Osteoblast (primary cell): ENCODE data around the gene MYH13. TPM values are rescaled to one million over a fixed set of nuclear protein-coding genes. Genes with fewer than 3 reads are reported as not detected.

ENCODE experiments used
- DNase-seq: peaks from one replicate; pipeline ENCODE4 v3.0.0; 2011; ENCODE audit warnings: low spot score, mixed read lengths; ENCODE audit not compliant: insufficient read length; ENCODE audit errors: missing footprints
- H2AFZ ChIP-seq: 2 replicates; pipeline ENCODE4 v1.6.0; 2011; ENCODE audit warnings: mild to moderate bottlenecking, low read length
- H3K27ac ChIP-seq: 2 replicates; pipeline ENCODE4 v1.5.1; 2011; ENCODE audit warnings: mild to moderate bottlenecking, low read depth, low read length, moderate library complexity
- H3K27me3 ChIP-seq: 2 replicates; pipeline ENCODE4 v1.6.0; 2012; ENCODE audit warnings: mild to moderate bottlenecking, control low read depth, inconsistent platforms, low read length, moderate library complexity; ENCODE audit not compliant: insufficient read depth
- H3K36me3 ChIP-seq: 2 replicates; pipeline ENCODE4 v1.5.1; 2011; ENCODE audit warnings: mild to moderate bottlenecking, low read length, control low read depth, moderate library complexity; ENCODE audit not compliant: insufficient read depth
- H3K4me1 ChIP-seq: 2 replicates; pipeline ENCODE4 v1.5.1; 2011; ENCODE audit warnings: mild to moderate bottlenecking, low read length, control low read depth, moderate library complexity; ENCODE audit not compliant: insufficient read depth
- H3K4me2 ChIP-seq: 2 replicates; pipeline ENCODE4 v1.6.0; 2011; ENCODE audit warnings: mild to moderate bottlenecking, low read length; ENCODE audit not compliant: insufficient read depth
- H3K4me3 ChIP-seq: fragments of 200-600 bp; sonication (generic); 3 replicates; pipeline ENCODE4 v1.5.1; 2012; ENCODE audit warnings: mild to moderate bottlenecking, low read length, inconsistent platforms; ENCODE audit not compliant: insufficient read depth
- H3K79me2 ChIP-seq: 2 replicates; pipeline ENCODE4 v1.6.0; 2012; ENCODE audit warnings: mild to moderate bottlenecking, low read length, control low read depth, inconsistent platforms; ENCODE audit not compliant: insufficient read depth
- H3K9me3 ChIP-seq: 2 replicates; pipeline ENCODE4 v1.5.1; 2011; ENCODE audit warnings: low read depth, low read length, control low read depth
- H4K20me1 ChIP-seq: 2 replicates; pipeline ENCODE4 v1.6.0; 2012; ENCODE audit warnings: mild to moderate bottlenecking, low read length, control low read depth; ENCODE audit not compliant: insufficient read depth
- total RNA-seq: library from RNA; depleted of rRNA; stranded (reverse); fragments of >200 nt; gene quantifications from 2 replicates; pipeline ENCODE4 v1.2.3, GENCODE V29; 2012
- TF ChIP-seq, protein P1 (sequence below): IDR thresholded peaks from 2 replicates; pipeline ENCODE4 v1.5.1; 2011; ENCODE audit warnings: mild to moderate bottlenecking, low read depth, low read length, moderate library complexity; ENCODE audit errors: extremely low read depth

The MYH13 gene
- total RNA-seq, 1 donor, result not detected

GRCh38 chr17:10368561-10368960 is 4.2 kb downstream of the MYH13 start:
- Histone ChIP-seq H3K27me3 (no peaks in the 10 kb centered on the region), H3K36me3 (no peaks in the 10 kb centered on the region), H4K20me1 (no peaks in the 10 kb centered on the region), H3K27ac (no peak overlapping the region), H3K4me1 (no peaks in the 10 kb centered on the region), H3K9me3 (no peaks in the 10 kb centered on the region), H3K4me2 (no peak overlapping the region), H2AFZ (no peak overlapping the region), H3K4me3 (no peak overlapping the region), H3K79me2 (no peaks in the 10 kb centered on the region)
- TF ChIP-seq, protein P1, sequence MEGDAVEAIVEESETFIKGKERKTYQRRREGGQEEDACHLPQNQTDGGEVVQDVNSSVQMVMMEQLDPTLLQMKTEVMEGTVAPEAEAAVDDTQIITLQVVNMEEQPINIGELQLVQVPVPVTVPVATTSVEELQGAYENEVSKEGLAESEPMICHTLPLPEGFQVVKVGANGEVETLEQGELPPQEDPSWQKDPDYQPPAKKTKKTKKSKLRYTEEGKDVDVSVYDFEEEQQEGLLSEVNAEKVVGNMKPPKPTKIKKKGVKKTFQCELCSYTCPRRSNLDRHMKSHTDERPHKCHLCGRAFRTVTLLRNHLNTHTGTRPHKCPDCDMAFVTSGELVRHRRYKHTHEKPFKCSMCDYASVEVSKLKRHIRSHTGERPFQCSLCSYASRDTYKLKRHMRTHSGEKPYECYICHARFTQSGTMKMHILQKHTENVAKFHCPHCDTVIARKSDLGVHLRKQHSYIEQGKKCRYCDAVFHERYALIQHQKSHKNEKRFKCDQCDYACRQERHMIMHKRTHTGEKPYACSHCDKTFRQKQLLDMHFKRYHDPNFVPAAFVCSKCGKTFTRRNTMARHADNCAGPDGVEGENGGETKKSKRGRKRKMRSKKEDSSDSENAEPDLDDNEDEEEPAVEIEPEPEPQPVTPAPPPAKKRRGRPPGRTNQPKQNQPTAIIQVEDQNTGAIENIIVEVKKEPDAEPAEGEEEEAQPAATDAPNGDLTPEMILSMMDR, result no peak
- DNase-seq, result no peak

DNA sequence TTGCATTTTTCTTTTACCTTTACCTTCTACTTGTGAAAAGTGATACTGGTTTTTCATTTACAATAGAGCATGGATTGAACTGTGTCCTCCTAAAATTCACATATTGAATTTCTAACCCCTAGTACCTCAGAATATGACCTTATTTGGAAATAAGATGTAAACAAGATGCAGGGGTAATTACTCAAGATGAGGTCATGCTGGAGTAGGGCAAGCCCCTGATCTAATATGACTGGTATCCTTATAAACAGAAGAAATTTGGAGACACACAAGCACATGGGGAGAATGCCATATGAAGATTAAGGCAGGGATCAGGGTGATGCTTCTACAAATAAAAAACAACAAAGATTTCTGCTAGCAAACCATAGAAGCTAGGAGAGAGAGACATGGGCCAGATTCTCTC is 12.2 kb downstream of the MYH13 start:
- DNase-seq, result no peak
- TF ChIP-seq, protein P1, result no peak
- no peaks in the 10 kb centered on the region for H3K36me3 ChIP-seq
- H3K4me1 ChIP-seq, result no peaks in the 10 kb centered on the region
- H3K4me3 ChIP-seq, result no peak overlapping the region
- H2AFZ ChIP-seq, result no peak overlapping the region
- H3K27ac ChIP-seq, result no peak overlapping the region
- H3K9me3 ChIP-seq, result no peaks in the 10 kb centered on the region
- H3K27me3 ChIP-seq, result no peaks in the 10 kb centered on the region
- no peaks in the 10 kb centered on the region for H3K79me2 ChIP-seq
- H3K4me2 ChIP-seq, result no peak overlapping the region
- H4K20me1 ChIP-seq, result no peaks in the 10 kb centered on the region

DNA sequence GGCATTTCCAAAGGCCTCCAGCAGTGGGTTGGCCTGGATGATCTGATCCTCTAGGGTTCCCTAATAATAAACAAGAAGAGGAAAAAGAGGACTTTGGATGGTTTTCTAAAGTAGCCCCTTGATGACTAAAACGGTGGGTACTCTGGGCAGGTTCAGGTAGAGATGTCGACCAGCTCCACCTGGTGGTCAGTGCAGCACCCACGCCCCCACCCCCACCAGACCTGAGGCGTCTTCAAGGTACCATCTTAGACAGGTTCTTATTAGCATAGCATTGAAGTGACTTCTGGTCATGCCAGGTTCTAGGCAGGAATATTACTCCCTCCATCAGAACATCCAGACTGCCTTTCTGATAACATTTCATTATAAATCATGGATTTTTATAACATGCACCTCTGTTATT is 15.0 kb downstream of the MYH13 start:
- Histone ChIP-seq H3K27ac (no peak overlapping the region), H3K27me3 (no peaks in the 10 kb centered on the region), H3K79me2 (no peaks in the 10 kb centered on the region), H4K20me1 (no peaks in the 10 kb centered on the region), H3K9me3 (no peaks in the 10 kb centered on the region), H3K36me3 (no peaks in the 10 kb centered on the region), H3K4me3 (no peak overlapping the region), H2AFZ (no peak overlapping the region), H3K4me2 (no peak overlapping the region), H3K4me1 (no peaks in the 10 kb centered on the region)
- DNase-seq, result no peak
- TF ChIP-seq, protein P1, result no peak

DNA sequence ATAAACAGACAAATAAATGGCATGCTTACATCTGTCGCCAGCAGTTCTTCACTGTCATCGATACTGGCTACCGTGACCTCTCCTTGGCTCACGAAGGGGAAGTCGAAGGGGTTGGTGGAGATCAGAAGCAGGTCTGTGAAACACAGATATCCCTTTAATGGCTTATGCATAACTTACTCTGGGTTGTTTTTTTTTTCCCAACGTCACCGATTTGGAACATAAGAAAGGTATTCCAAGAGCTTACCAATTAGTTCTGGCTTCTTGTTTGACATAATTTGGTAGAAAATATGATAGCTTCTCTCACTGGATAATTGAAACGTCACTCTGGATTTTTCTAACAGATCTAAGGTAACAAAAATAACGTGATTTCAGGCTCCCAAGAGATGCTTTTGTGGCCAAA is 18.2 kb downstream of the MYH13 start:
- Histone ChIP-seq H3K4me1 (no peaks in the 10 kb centered on the region), H3K27me3 (no peaks in the 10 kb centered on the region), H4K20me1 (no peaks in the 10 kb centered on the region), H3K9me3 (peaks cover 4% of the 10 kb centered on the region), H3K4me2 (no peak overlapping the region), H2AFZ (no peak overlapping the region), H3K36me3 (no peaks in the 10 kb centered on the region), H3K4me3 (no peak overlapping the region), H3K27ac (no peak overlapping the region), H3K79me2 (no peaks in the 10 kb centered on the region)
- DNase-seq, result no peak
- TF ChIP-seq, protein P1, result no peak
